Adrenal gland (tissue), 12 donors: ENCODE results near the gene SPIRE1. TPM values are rescaled to one million over a fixed set of nuclear protein-coding genes. Genes with fewer than 3 reads are reported as not detected.

Experiments
- DNase-seq, 7 donors: peaks; one replicate each; pipeline ENCODE4 v3.0.0-alpha.2; 2019 to 2020
- H3K27ac ChIP-seq, 5 donors: fragments of 200-600 bp; sonication (generic) in 4 of 5; 1 replicate in 3 of 5; 2 replicates in 2 of 5; pipeline versions ENCODE4 v1.5.1 to v1.8.0; 2016 to 2020; ENCODE audit warnings: mild to moderate bottlenecking in 1 of 5
- H3K27me3 ChIP-seq: fragments of 200-600 bp; 2 replicates; pipeline ENCODE4 v1.8.0; 2021
- H3K36me3 ChIP-seq, 2 donors: fragments of 200-600 bp; replicated peaks in 1 of 2; 1 replicate in 1 of 2; 2 replicates in 1 of 2; pipeline versions ENCODE4 v1.5.1 to v1.8.0; 2018 to 2022
- H3K4me1 ChIP-seq, 2 donors: fragments of 200-600 bp; replicated peaks in 1 of 2; 1 replicate in 1 of 2; 2 replicates in 1 of 2; pipeline versions ENCODE4 v1.5.1 to v1.8.0; 2018 to 2021
- H3K4me3 ChIP-seq, 4 donors: fragments of 200-600 bp; sonication (generic) in 3 of 4; one replicate each; pipeline ENCODE4 v1.5.1; 2016 to 2018
- H3K9me3 ChIP-seq, 3 donors: fragments of 200-600 bp; sonication (generic) in 1 of 3; replicated peaks in 1 of 3; 1 replicate in 2 of 3; 2 replicates in 1 of 3; pipeline versions ENCODE4 v1.5.1 to v1.8.0; 2016 to 2021
- CTCF ChIP-seq, 6 experiments: fragments of 450-650 bp in 4 of 6; fragments of 200-600 bp in 2 of 6; sonication (generic) in 1 of 6; IDR thresholded peaks; 1 replicate in 5 of 6; 2 replicates in 1 of 6; pipeline versions ENCODE4 v1.5.1 to v1.8.0; 2016 to 2021; ENCODE audit warnings: antibody characterized with exemption in 6 of 6, mild to moderate bottlenecking in 2 of 6, moderate library complexity in 1 of 6
- POLR2A ChIP-seq, 2 donors: fragments of 450-650 bp; IDR thresholded peaks; one replicate each; pipeline ENCODE4 v1.6.1; 2017; ENCODE audit warnings: antibody characterized with exemption in 2 of 2, mild to moderate bottlenecking in 2 of 2, moderate library complexity in 1 of 2
- WGBS, 4 donors: extraction: QIAGEN DNeasy Blood & Tissue Kit in 2 of 4; methylation state at CpG; one replicate each; pipeline versions ENCODE4 v1.1.5 to v1.1.7; 2013 to 2017; 5-methylcytosine and 5-hydroxymethylcytosine counted together
- intact Hi-C, 2 donors: fragments of 100-400 bp; cut with DNase I; formaldehyde crosslinking; loops; one replicate each; pipeline versions ENCODE4 v1.14.1 to v1.15.0; 2022 to 2023
- polyA plus RNA-seq, 3 donors: library from polyadenylated mRNA; stranded (reverse); fragments of 200-250 nt in 2 of 3; fragments of 350-450 nt in 1 of 3; fragmentation: Illumina TruSeq in 1 of 3; extraction: RNeasy Lipid Tissue Mini Kit (QIAGEN cat#74804) in 1 of 3; gene quantifications; one replicate each; pipeline ENCODE4 v1.2.3, GENCODE V29; 2013 to 2014
- total RNA-seq, 9 donors: library from RNA; depleted of rRNA in 4 of 9; stranded (reverse); fragments of >200 nt in 4 of 9; fragments of 120-200 nt in 1 of 9; fragmentation: NEBNext Ultra II Directional in 1 of 9; extraction: Animal tissue kit (Norgen Biotek cat#: 25700) in 1 of 9; gene quantifications; one replicate each; pipeline versions ENCODE4 v1.1.0 to v1.2.4, GENCODE V29; 2013 to 2023
- donor health status: healthy with polysubstance abuse.
- donor health status: Bipolar disorder and iron deficiency.
- donor health status: DM: yes; HTN: yes; CAD: no.
- donor health status: DM: no; HTN: no; CAD: no.
- donor health status: DM: no; HTN: no; CAD: no.
- donor health status: DM: yes; HTN: yes; CAD: no.

SPIRE1 gene
- total and polyA plus RNA-seq, 12 donors: 11.7 to 74.0 (median 45.6) TPM

DNA sequence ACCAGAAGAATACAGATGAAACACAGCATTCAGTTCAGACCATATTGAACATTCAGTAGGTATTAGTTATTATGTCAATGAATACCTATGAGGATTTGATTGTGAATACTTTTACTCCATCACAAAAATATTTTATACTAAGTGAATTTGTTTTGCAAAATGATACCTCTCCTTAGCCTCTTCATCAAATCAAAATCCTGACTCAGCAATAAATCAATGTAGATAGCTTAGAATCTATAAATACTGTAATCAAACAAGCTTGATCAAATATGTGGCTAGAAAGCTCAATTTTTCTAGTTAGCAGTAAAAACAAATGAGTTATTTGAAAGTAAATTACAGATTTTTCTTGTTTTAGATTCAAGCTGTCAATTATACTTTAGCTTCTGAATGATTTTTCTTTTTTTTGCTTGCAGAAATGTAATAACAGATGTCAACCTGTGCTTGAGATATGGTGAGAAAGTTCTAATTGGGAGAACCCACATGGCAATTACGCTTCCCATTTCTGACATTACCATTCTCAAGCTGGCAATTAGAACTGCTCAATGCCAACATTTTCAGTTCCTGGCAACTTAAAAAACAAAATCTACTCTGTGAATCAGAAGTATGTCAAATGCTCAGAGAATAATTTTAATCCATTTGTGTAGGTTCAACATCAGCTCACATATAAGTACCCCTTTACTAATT lies 140.6 kb downstream of the SPIRE1 start:
- DNase-seq: no peak
- Histone ChIP-seq H3K4me3 (no peak overlapping the region), H3K9me3 (no peaks in the 10 kb centered on the region), H3K36me3 (no peaks in the 10 kb centered on the region), H3K27ac (no peak overlapping the region), H3K27me3 (no peaks in the 10 kb centered on the region), H3K4me1 (peaks cover 12 to 28% of the 10 kb centered on the region in 2 donors)
- 94 to 100% (median 97%) methylated on average over 1 of the region's 1 CpG for WGBS, 4 donors
- intact Hi-C loops: no loop called here
- TF ChIP-seq CTCF (IDR thresholded peaks at IDR 0.05) (no peak), POLR2A (IDR thresholded peaks at IDR 0.05) (no peak)

DNA sequence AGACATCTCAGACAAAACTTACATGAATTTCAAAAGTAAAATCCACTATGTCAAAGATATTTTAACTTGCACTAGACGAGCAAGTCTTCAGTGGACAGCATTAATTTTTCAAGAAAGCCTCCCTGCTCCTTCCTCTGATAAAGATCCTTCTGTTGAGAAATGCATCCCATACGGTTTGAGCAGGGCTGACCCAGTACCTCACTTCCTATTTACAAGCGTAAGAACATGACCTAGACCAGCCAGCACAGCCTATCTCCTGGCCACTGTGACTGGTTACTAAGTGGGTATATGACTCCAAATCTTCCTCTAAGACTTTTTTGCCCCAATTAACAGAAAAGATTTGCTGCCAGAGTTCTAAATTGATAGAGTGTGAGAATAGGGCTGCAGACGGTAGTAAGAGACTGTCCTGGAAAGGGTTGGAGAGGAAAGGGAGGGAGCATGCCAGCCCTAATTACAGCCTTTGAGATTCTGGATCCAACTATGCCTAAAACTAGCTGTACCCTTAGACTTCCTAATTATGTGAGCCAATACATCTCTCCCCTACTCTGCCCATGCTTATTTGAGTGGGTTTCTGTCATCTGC lies 141.8 kb downstream of the SPIRE1 start:
- 43 to 58% (median 55%) methylated on average over 4 of the region's 4 CpGs for WGBS, 4 donors
- peak overlapping the region in 1 of 5 donors; percentile 19 for H3K27ac ChIP-seq
- intact Hi-C loops: no loop called here

DNA sequence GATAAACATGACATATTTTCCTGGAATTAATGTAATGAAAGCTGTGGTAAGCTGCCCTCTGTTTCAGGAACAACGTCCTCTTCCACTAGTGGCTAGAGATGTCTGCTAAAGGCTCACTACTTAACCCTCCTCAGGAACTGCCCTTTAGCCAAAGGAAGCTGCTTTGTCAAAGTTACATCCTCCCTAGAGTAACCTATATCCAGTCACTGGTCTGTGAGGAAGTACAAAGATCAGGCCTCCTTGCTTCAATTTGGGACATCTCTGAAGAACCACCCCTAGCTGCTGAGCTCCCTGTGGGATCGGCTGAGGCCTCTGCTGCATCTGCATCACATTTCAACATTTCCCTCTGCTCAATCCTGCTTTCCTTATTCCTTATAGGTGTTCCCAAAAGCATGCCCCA lies 142.4 kb downstream of the SPIRE1 start:
- WGBS, 4 donors: 51 to 69% (median 66%) methylated on average over 2 of the region's 2 CpGs
- TF ChIP-seq CTCF (IDR thresholded peaks at IDR 0.05) (no peak), POLR2A (IDR thresholded peaks at IDR 0.05) (no peak)
- Histone ChIP-seq H3K4me3 (no peak overlapping the region), H3K4me1 (peaks cover 8 to 25% of the 10 kb centered on the region in 2 donors), H3K9me3 (no peaks in the 10 kb centered on the region), H3K27me3 (no peaks in the 10 kb centered on the region), H3K36me3 (no peaks in the 10 kb centered on the region), H3K27ac (no peak overlapping the region)
- DNase-seq: no peak
- intact Hi-C loops: no loop called here

More for the DNA sequence above, 141.8 kb downstream of the SPIRE1 start:
- TF ChIP-seq CTCF (IDR thresholded peaks at IDR 0.05): no peak
- TF ChIP-seq POLR2A (IDR thresholded peaks at IDR 0.05): no peak
- H3K4me1 ChIP-seq: peaks cover 12 to 28% of the 10 kb centered on the region in 2 donors
- no peaks in the 10 kb centered on the region for H3K36me3 ChIP-seq
- peak in 1 of 7 donors; percentile 13 for DNase-seq
- H3K27me3 ChIP-seq: no peaks in the 10 kb centered on the region
- H3K9me3 ChIP-seq: no peaks in the 10 kb centered on the region
- no peak overlapping the region for H3K4me3 ChIP-seq

- intact Hi-C loops: no loop called here
- DNase-seq: no peak
- H3K36me3 ChIP-seq: no peaks in the 10 kb centered on the region
- no peaks in the 10 kb centered on the region for H3K27me3 ChIP-seq
- no peaks in the 10 kb centered on the region for H3K4me1 ChIP-seq
- no peaks in the 10 kb centered on the region for H3K9me3 ChIP-seq
- TF ChIP-seq CTCF (IDR thresholded peaks at IDR 0.05) (no peak), POLR2A (IDR thresholded peaks at IDR 0.05) (no peak)
- H3K27ac ChIP-seq: no peak overlapping the region
- no peak overlapping the region for H3K4me3 ChIP-seq
- WGBS, 4 donors: 93 to 97% (median 96%) methylated on average over 4 to 5 of the region's 5 CpGs
These were observed 150.9 kb downstream of the SPIRE1 start for GRCh38 chr18:12507007-12507406.
